GM18505 (cell line): ENCODE results near the gene LIMD2.

Source experiments
- ATAC-seq: cut with Tn5 transposase; IDR thresholded peaks from one replicate; pipeline ENCODE4 v1.9.1; 2021; ENCODE audit not compliant: unreplicated experiment
- POLR2A ChIP-seq: IDR thresholded peaks from 4 replicates; pipeline ENCODE4 v1.6.1; 2011; ENCODE audit warnings: borderline replicate concordance; ENCODE audit not compliant: insufficient read depth, insufficient read length; ENCODE audit errors: extremely low read depth

LIMD2 gene

DNA sequence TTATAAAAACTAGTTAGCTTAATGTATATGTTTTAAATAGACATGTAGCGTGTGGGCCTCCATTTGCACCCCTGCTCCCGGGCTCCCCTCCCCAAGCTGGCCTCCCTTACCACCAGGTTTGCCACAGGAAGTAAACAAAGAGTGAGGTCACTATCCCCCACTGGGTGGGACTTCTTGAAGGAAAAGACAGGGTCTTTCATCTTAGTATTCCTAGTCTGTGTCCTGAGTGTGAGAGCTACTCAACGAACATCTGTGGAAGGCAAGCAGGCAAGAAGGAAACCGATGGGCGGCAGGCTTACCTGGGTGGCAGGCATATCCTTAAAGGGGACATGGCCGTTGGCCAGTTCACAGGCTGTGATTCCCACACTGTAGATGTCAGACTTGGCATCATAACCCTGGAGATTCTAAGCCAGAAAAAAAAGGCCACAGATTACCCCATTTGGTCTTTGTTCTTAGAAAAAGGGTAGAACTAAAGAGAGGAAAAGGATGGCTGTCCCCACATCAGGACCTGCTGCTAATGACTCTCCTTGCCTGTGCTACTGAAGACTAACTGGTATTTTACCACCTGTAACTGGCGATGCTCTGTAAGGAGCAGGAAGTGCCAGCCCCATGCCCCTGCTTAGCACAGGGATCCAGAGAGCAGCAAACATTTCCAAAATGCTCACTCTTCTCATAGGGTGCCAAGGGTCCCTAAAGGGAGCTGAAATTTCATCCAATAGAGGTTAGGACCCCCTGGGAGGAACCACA, 6.6 kb upstream of the LIMD2 start:
- no peak for TF ChIP-seq POLR2A
- no peak for ATAC-seq

DNA sequence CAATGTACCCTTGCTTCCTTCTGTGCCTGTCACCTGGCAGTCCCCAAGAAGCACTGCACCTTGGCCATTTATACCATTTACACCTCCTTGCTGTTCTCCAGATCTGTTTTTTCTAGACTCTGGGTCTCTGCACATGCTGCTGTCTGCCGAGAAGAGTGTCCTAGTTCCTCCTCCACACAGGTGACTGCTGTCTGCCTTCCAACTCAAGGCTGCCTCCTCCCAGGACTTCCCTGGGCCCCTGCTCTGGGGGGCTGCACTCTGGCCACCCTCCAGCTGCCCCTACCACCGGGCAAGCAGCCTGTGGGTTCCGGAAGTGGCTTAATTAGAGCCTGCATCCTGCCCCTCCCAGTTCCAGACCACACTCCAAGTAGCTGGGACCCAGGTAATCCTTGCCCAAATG, 5.7 kb upstream of the LIMD2 start:
- ATAC-seq, result no peak
- no peak for TF ChIP-seq POLR2A

DNA sequence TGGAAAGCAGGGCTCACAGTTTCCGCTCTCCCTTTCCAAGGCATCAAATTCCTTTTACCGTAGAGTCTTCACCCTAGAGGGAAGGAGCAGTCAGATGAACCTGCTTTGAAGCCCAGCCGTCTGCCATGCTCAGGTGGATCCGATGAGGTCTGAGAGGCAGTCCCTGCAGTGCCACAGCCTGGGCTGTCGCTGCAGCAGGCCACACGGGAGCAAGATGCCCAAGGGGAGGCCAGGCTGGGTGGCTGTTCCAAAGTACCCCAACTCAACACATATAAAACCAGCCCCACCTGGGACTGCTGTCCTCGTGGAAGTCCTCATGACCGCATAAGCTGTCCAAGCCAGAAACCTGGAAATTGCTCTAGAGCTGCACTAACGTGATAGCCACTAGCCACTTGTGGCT, 4.9 kb upstream of the LIMD2 start:
- TF ChIP-seq POLR2A, result no peak

DNA sequence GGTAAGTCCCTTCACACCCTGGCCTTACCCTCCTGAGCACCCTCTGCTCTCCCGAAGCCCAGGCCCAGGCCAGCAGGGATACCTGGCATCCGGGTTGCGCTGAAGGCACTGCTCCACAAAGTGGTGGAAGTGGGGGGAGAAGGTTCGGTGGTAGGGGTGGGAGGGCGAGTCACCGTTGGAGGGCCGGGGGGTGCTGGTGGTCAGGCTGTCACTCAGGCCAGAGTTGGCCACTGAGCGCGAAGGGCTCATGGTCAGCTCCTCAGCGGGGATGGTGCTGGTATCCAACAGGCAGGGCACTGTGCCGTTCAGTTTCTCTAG, 4.3 kb upstream of the LIMD2 start:
- no peak for ATAC-seq
- TF ChIP-seq POLR2A, result no peak

More for the DNA sequence above, 4.9 kb upstream of the LIMD2 start:
- ATAC-seq, result no peak

DNA sequence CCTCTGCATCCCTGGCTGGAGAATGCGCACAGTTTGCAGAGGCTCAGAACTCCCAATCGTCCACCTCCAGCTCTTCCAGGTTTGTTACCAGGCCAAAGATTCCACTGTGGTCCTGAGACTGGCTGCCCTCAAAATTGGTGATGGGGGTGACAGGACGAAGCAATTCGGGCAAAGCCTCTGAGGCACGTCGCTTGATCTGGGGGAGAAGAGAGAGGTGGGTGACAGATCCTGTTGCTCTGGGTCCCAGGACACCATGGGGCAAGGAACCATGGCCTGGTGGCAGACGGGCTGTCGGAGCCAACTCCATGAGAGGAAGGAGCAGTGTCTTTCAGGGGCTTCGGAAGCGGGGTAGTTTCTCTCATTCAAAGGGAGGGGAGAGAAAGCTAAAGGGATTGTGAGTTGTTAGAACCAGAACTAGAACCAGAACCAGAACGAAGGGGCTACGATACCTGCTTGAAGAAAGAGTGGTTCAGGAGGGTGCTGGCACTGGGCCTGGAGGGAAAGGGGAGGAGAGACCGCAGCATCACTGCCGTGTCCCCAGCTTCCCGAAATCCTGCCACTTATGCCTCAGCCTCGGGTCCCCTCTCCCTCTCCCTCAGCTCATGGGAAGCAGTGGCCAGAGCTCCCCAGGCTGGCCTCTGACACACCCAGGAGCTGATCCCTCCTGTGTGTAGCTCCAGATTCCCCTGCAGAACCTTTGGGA, 3.8 kb upstream of the LIMD2 start:
- no peak for ATAC-seq
- no peak for TF ChIP-seq POLR2A

DNA sequence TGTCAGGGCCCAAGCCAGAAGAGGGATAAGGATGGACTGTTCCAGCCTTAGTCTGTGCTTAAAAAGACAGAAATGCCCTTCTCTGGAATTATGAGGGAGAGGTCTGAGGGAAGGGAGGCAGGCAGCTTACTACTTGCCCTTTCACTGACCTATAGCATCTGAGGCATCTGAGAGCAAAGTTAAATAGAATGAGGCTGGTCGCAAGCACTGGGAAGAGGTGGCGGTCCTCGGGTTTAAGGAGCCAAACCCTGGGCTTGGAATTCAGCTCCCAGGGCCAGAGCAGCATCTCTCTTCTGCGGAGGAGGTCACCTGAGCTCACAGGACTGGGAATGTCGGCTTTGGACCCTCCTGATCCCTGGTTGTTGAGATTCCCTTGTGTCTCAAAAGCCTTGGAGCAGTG, 3.1 kb upstream of the LIMD2 start:
- TF ChIP-seq POLR2A, result no peak
- ATAC-seq, result no peak

DNA sequence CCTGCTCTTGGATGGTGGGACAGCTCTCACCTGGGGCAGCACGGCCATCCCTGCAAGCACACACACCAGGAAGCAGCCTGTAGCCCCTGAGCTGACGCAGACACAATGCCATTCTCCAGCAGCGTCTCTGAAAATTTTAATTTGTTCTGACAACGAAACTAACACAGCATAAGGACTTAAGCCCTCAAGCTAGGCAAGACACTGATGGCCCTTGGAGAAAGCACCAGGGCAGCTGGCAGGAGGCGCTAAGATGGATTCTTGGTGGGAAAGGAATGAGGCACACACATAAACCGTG, 2.7 kb upstream of the LIMD2 start:
- ATAC-seq, result no peak
- TF ChIP-seq POLR2A, result no peak

DNA sequence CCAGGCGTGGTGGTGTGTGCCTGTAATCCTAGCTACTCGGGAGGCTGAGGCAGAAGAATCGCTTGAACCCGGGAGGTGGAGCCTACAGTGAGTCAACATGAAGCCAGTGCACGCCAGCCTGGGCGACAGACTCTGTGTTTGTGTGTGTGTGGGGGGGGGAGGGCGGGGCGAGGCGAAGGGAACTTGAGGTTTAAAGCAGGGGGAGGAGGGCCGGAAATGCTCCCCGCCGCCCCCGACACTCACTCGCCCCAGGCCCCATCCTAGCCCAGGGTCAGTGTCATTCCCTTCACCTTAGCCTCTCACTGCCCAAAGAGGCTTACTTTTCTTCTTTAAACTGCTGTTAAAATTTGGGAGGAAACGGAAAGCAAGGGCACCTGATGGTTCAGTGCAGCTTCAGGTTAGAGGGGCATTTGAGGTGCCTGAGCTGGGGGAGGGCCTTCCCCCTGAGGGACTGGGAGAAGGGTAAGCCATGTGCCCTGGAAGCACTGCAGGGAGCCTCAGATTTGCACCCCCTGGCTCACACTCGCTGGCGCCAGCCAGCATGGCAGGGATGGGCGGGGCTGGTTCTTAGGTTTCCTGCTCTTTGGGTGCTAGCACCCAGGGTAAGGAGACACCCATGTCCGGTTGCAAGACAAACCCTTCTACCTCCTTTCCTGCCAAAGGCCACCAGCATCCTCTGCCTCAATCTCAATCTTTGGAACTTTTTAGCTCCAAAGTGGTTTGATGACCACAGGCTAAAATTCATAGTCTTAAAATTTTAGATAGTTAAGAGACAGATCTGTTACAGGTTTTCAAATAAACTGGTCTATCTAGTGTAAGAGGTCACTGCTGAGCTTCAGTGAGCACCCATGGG, 2.2 kb upstream of the LIMD2 start:
- TF ChIP-seq POLR2A, result peak; percentile 31
- no peak for ATAC-seq

DNA sequence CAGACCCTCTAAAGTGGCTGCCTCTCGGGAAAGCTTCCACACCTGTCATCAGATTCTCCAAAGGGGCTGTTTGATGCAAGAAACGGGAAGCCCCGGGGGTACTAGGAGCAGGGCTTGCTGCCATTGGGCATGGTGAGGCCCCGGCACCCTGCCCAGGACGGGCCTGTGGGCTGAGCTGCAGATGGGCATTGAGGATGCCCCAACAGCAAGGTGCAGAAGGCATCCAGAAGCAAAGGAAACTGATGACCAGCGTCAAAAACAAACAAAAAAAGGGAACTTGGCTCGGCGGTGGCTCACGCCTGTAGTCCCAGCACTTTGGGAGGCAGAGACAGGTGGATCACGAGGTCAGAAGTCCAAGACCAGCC, 1.5 kb upstream of the LIMD2 start:
- TF ChIP-seq POLR2A, result no peak
- no peak for ATAC-seq

DNA sequence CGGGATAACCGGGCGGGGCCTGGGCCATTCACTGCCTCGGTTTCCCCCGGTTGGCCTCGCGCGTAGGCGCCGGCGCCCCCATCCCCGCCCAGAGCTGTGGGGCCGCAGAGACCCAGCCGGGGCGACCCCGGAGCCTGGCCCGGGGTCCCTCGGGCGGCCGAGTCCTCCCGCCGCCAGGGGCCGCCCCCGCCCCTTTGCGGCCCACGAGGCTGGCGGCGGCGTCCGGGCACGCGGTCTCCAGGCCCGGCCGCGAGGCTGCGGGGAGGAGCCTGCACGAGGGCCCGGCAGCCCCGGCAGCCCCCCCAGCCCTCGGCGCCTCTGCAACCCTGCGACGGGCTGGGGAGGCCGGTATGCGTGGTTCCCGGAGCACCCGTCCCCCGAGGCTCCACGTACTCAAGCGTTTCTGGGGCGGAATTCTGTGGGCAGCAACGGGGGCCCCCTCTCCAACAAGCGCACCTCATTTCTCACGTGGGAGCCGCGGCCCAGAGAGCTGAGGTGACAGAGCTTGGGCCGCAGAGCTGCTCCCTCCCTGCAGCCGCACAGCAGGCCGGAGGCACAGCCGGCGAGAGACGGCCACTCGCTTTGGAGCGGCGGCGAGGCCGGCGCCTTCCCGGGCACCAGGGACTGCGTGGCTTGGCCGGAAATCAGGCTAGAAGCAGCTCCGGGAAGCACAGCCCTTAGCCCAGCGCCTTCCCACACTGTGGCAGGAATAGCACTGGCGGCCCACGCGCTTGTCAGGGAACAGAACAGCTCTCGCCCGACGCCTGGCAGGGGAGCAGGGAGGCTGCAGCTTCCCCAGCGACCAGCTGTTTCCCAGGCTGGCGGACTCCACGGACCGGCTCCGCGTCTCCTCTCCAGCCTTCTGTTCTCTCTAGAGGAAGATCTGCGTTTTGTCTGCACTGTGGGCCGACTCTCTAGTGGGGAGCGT, 867 bp upstream of the LIMD2 start:
- peak; percentile 12 for ATAC-seq
- peak; percentile 68 for TF ChIP-seq POLR2A

DNA sequence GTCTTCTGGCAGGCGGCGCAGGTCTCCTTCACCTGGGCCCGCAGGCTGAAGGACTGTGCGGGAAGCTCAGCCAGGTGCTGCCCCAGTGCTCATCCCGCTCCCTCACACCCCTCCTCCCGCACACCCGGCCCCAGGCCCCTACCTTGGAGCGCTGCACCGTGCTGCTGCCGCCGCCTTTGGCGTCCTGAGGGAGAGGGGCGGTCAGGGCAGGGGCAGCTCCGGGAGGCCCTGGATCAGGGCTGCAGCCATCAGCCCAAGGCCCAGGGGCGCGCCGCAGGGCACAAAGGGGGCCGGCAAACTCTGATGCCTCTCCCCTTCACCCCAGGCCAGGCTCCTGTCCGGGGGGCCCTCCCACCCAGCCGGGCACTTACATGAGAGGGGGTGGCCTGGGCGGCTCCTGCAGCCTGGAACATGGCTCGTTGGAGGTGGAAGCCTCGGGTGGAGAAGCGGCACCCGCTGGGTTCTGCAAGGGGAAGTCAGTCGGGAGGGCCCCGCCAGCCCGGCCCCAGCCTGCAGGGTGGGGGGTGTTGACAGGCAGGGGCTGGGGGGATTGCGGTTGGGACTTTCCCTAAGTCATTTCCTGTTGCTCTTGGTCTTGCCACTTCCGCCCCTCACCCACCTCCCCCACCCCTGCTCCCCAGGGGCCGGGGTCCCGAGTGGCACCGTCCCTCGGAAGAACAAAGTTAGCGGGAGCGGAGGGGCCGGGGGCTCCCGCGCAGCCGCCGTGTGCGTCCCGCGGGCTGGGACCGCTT, 863 bp downstream of the LIMD2 start:
- peak; percentile 31 for ATAC-seq
- TF ChIP-seq POLR2A, result peak; percentile 56

DNA sequence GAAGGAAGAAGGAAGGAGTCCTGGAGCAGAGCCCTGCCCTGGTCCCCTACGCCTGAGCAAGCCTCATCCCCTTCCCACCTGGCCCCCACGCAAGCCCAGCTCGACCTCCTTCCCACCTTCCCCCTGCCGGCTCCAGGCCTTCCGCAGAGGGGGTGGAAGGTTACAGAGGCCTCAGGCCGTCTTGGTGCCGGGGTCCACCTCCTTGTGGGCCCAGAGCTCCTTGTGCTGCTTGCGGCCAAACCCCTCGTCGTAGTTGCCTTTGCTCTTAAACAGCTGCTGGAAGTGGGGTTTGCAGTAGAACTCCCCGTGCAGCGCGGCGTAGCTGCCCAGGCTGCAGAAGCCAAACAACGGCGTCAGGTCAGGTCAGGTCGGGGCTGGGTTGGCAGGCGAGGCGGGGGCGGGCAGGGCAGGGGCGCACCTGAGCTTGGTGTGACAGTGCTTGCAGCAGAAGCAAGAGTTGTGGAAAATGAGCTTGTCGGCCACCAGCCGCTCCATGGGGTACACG, 1.5 kb downstream of the LIMD2 start:
- TF ChIP-seq POLR2A, result no peak
- ATAC-seq, result no peak
